ENCODE results near the gene ARHGEF38.
"Not testable (repeated sequence)": the region's sequence is repeated elsewhere in the genome, so short reads cannot be mapped to it uniquely, and the experiment has no call there.

ARHGEF38 gene

DNA sequence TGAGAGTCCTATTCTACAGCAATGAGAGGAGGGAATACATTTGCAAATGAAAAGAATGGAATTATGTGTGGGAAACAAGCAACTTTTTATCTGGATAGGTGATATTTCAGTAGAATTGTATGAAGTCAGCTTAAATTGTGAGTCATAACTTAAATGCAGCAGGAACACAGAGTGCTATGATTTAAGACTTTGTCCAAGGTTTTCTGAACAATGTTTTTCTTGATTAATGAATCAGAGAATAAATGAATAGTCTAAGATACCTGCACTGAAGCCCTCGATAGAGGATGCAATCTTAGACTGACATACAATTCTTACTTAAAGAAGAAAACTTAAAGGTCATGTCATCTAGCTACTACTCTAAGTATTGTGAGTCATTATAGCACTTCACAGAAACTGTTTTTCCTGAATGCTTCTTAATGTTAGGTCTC is 8.0 kb downstream of the ARHGEF38 start:
- no peak for DNase-seq

- DNase-seq: no peak
Measured at GRCh38 chr4:105563352-105563751, 10.9 kb downstream of the ARHGEF38 start.

- DNase-seq: no peak
Measured at GRCh38 chr4:105568584-105568983, 16.2 kb downstream of the ARHGEF38 start.

DNA sequence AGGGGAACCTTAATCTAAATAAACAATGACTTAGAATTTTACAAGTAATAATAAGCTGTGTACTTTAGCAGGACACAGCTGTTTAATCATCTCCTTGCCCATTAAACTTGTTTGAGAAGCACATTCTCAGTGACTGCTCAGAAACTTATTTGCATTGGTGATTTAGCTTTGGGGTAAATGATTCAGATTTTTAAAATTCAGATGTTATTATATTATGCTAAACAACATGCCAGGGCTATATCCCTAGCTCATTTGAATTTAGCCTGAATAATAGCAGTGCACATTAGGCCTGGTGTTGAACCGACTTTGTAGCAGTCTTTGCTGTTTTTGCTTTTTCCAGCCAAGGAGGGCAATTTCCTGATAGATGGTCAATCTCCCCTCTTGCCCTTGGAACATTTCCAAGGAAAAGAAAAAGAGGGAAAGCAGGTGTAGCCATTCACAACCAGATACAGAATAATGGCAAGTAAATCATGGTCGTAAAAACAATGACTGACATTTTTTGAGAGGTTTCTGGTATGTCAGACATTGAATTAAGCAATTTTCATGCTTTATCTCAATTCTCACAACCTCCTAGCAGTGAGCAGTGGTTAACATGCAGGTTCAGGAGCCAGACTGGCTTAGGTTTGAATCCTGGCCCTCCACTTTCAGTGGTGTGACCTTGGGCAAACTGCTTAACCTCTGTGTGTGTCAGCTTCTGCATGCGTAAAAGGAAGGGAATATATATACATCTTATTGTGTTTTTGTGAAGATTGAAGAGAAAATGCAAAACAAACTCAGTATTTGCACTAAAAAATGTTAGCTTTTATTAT is 16.8 kb downstream of the ARHGEF38 start:
- DNase-seq: peak in 1 of 2 experiments; percentile 0

DNA sequence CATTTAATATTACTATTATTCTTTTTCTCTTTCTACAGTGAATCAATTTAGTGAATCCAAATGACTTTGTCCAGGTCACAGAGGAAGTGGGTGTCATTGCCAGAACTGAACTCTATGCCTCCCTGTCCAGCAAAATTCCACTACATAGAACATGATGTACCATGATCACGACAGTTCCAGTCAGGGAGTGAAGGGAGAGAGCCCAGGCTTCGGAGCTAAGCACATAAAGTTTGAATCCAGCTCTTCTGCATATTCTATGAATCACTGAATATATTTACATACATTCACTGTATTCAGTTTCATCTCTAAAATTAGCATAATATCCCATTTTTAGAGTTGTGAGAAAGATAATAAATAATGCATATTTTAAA is 17.4 kb downstream of the ARHGEF38 start:
- DNase-seq: no peak

DNA sequence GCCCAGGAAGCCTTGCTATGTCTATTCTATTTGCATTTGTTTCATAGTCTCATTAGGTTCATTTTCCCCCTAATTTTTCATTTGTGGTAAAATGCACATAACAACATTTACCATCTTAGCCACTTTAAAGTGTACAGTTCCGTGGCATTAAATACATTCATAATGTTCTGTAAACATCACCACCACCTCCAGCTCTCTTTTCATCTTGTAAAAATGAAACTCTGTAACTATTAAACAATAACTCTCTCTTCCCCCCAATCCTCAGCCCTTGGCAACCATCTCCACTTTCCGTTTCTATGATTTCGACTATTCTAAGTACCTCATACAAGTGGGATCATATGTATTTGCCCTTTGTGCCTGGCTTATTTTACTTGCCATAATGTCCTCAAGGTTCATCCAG is 19.9 kb downstream of the ARHGEF38 start:
- DNase-seq: no peak

DNA sequence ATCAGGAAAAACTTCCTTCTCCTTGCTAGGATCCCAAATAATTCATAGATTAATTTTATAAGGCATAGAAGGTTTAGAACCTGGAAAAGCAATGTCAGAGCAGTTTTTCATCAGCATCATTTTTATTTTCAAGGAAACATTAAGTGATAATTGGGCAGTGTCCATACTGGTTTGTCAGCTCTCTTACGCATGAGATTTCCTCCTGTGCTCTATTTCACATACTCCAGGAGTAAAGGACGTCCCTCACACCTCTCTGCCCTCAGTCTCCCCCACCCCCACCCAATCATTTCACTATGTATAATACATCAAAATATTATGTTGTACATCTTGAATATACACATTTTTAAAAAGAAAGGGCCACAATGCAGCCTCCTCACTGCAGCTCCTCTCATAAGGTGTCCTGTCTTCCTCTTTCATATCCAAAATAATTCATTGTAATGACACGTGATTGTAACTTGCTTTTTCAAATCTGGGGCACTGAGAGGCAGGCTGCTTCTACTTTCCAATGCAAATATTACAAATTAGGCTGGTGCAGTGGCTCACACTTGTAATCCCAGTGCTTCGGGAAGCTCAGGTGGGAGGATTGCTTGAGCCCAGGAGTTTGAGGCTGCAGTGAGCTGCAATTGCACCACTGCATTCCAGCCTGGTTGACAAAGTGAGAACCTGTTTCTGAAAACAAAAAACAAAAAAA is 34.4 kb downstream of the ARHGEF38 start:
- DNase-seq: no peak

GRCh38 chr4:105587841-105588240 is 35.4 kb downstream of the ARHGEF38 start:
- DNase-seq: no peak

DNA sequence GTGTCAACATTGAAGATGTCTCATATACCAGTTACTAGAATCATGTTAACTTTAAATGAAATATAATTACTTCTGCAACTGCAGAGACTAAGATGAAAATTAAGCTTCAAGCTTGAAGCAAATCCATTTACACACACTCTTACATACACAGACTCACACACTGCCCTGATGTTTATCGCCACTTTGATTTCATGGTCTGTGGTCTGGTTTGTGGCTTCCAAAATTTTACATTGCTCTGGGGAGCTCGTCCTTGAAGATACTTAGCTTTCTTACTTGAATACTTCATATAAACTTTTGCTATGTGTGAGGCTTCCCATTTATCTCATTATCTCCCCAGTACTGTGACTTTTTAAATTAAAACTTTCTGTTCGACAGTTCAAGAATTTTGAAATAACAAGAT is 35.8 kb downstream of the ARHGEF38 start:
- no peak for DNase-seq

- no peak for DNase-seq
Measured at GRCh38 chr4:105591573-105591972, 39.2 kb downstream of the ARHGEF38 start.

GRCh38 chr4:105594099-105595010 is 41.9 kb downstream of the ARHGEF38 start:
- DNase-seq: no peak

DNA sequence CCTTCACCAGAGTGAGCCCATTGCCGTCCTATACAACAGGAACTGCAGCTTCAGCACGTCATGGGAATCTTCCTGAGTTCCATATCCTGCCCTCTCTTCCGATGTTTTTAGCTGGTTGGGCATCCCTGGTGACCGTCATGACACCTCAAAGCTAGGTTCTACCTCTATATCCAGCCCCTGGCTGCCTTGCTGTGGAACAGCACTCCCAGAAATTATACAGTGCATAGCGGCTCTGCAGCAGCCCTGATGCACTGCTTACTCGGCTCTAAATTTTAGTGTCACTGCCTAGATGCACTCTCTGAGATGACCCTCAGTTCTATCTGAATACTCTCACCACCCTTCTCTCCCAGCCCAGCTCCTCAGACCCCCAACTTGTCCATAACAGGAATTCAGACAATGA is 44.3 kb downstream of the ARHGEF38 start:
- DNase-seq: no peak

- no peak for DNase-seq
Measured at GRCh38 chr4:105598052-105598451, 45.6 kb downstream of the ARHGEF38 start.

- no peak for DNase-seq
Measured at GRCh38 chr4:105598787-105599186, 46.4 kb downstream of the ARHGEF38 start.

- no peak for DNase-seq
Measured at GRCh38 chr4:105599482-105599881, 47.1 kb downstream of the ARHGEF38 start.

GRCh38 chr4:105599932-105600655 is 47.7 kb downstream of the ARHGEF38 start:
- DNase-seq: no peak

DNA sequence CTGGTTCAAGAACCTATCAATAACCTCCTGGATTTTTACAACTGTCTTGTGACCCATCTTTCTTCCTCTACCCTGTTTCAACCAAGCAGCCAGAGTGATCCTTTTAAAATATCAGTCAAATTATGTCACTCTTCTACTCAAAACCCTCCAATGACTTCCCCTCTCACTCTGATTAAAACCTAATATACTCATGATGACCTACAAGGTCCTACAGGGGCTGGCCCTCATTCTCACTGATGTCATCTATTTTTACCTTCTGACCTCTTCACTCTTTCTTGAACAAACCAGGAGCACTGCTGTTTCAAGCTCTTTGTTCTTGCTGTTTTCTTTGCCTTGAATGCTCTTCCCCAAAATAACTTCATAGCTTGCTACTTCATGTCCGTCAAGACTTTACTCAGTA is 48.5 kb downstream of the ARHGEF38 start:
- no peak for DNase-seq

GRCh38 chr4:105601406-105601805 is 49.0 kb downstream of the ARHGEF38 start:
- DNase-seq: no peak

GRCh38 chr4:105603158-105603557 is 50.7 kb downstream of the ARHGEF38 start:
- DNase-seq: no peak

- DNase-seq: no peak
Measured at GRCh38 chr4:105605493-105605892, 53.1 kb downstream of the ARHGEF38 start.

GRCh38 chr4:105607876-105608275 is 55.5 kb downstream of the ARHGEF38 start:
- no peak for DNase-seq

GRCh38 chr4:105609819-105610218 is 57.4 kb downstream of the ARHGEF38 start:
- not testable (repeated sequence) for DNase-seq

DNA sequence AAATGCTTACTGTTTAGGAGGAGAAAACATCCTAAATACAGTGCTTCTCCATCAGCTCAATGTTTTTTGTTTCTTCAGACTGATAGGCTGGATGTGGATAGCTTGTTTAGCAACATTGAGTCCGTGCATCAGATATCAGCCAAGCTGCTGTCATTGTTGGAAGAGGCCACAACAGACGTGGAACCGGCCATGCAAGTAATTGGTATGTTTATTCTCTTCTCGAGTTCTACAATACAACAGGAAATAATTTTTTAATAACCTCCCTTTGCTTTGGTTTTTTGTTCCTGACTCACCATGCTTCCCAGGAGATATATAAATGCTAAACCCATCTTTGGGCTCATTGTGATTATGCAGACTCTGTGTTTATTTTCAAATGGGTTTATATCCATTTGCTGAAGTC is 60.9 kb downstream of the ARHGEF38 start:
- peak; percentile 63 to 71 for DNase-seq
